Neural cell (in vitro differentiated cells): ENCODE results near the gene KIAA0753. TPM values are rescaled to one million over a fixed set of nuclear protein-coding genes. Genes with fewer than 3 reads are reported as not detected.

Experiments
- H2AFZ ChIP-seq: fragments of 200-600, 300-800 bp; sonication (generic), shearing (Covaris generic); 2 replicates; pipeline ENCODE4 v1.6.0; 2014; ENCODE audit warnings: low read depth, mild to moderate bottlenecking, antibody characterized with exemption, low read length, moderate library complexity
- H3F3A ChIP-seq: fragments of 200-600 bp; shearing (Covaris generic); 2 replicates; pipeline ENCODE4 v1.6.1; 2016; ENCODE audit warnings: mild to moderate bottlenecking, moderate library complexity, mixed read lengths, antibody characterized with exemption, low read length; ENCODE audit not compliant: insufficient read depth, poor library complexity, severe bottlenecking
- H3K27ac ChIP-seq: fragments of 200-600, 300-800 bp; sonication (generic), shearing (Covaris generic); 2 replicates; pipeline ENCODE4 v1.5.1; 2014; ENCODE audit warnings: mild to moderate bottlenecking, low read length, moderate library complexity
- H3K27me3 ChIP-seq: fragments of 300-800, 200-600 bp; sonication (generic), shearing (Covaris generic); 2 replicates; pipeline ENCODE4 v1.6.0; 2014; ENCODE audit warnings: mild to moderate bottlenecking, low read depth, low read length, moderate library complexity; ENCODE audit not compliant: insufficient read depth
- H3K36me3 ChIP-seq: fragments of 300-800, 200-600 bp; sonication (generic), shearing (Covaris generic); 2 replicates; pipeline ENCODE4 v1.5.1; 2014; ENCODE audit warnings: mild to moderate bottlenecking, antibody characterized with exemption, low read length, moderate library complexity; ENCODE audit not compliant: insufficient read depth
- H3K4me2 ChIP-seq: fragments of 300-800, 200-600 bp; sonication (generic), shearing (Covaris generic); 2 replicates; pipeline ENCODE4 v1.6.0; 2014; ENCODE audit warnings: mild to moderate bottlenecking, low read length
- H3K4me3 ChIP-seq: fragments of 300-800, 200-600 bp; sonication (generic), shearing (Covaris generic); 2 replicates; pipeline ENCODE4 v1.5.1; 2014; ENCODE audit warnings: mild to moderate bottlenecking, low read length, moderate library complexity
- H3K79me2 ChIP-seq: fragments of 200-600 bp; shearing (Covaris generic); replicated peaks from 2 replicates; pipeline ENCODE4 v1.6.0; 2014; ENCODE audit warnings: mild to moderate bottlenecking, low read length, moderate library complexity; ENCODE audit not compliant: insufficient read depth
- H3K9ac ChIP-seq: fragments of 300-800, 200-600 bp; sonication (generic), shearing (Covaris generic); 2 replicates; pipeline ENCODE4 v1.6.1; 2016; ENCODE audit warnings: mild to moderate bottlenecking, low read length, mixed read lengths
- H3K9me2 ChIP-seq: fragments of 200-600 bp; shearing (Covaris generic); 2 replicates; pipeline ENCODE4 v1.6.1; 2016; ENCODE audit warnings: mild to moderate bottlenecking, low read length, mixed read lengths; ENCODE audit not compliant: insufficient read depth
- H3K9me3 ChIP-seq: fragments of 200-600, 300-800 bp; sonication (generic), shearing (Covaris generic); 2 replicates; pipeline ENCODE4 v1.6.1; 2016; ENCODE audit warnings: mild to moderate bottlenecking, mixed run types, low read length, moderate library complexity, mixed read lengths
- H4K20me1 ChIP-seq: fragments of 200-600 bp; shearing (Covaris generic); 2 replicates; pipeline ENCODE4 v1.6.1; 2016; ENCODE audit warnings: mild to moderate bottlenecking, mixed run types; ENCODE audit not compliant: insufficient read depth
- EP300 ChIP-seq: fragments of 450-650 bp; conservative IDR thresholded peaks from 2 replicates; pipeline ENCODE4 v1.6.1; 2014; ENCODE audit warnings: antibody characterized with exemption, mild to moderate bottlenecking, moderate library complexity; ENCODE audit not compliant: poor library complexity, severe bottlenecking
- EZH2 ChIP-seq: fragments of 200-600, 300-800 bp; shearing (Covaris generic), sonication (generic); IDR thresholded peaks from 2 replicates; pipeline ENCODE4 v1.6.1; 2014; ENCODE audit warnings: antibody characterized with exemption, low read length, borderline replicate concordance, mild to moderate bottlenecking; ENCODE audit not compliant: insufficient read depth, poor library complexity, severe bottlenecking
- MXI1 ChIP-seq: fragments of 450-650 bp; conservative IDR thresholded peaks from 2 replicates; pipeline ENCODE4 v1.6.1; 2014; ENCODE audit warnings: antibody characterized with exemption, mild to moderate bottlenecking; ENCODE audit not compliant: poor library complexity, severe bottlenecking
- POLR2AphosphoS5 ChIP-seq: IDR thresholded peaks from 2 replicates; pipeline ENCODE4 v1.6.1; 2012
- RAD21 ChIP-seq: fragments of 450-650 bp; conservative IDR thresholded peaks from 2 replicates; pipeline ENCODE4 v1.6.1; 2014; ENCODE audit warnings: antibody characterized with exemption, mild to moderate bottlenecking, moderate library complexity
- SMC3 ChIP-seq: fragments of 450-650 bp; conservative IDR thresholded peaks from 2 replicates; pipeline ENCODE4 v1.6.1; 2014; ENCODE audit warnings: antibody characterized with exemption, mild to moderate bottlenecking, moderate library complexity; ENCODE audit not compliant: poor library complexity
- TAF1 ChIP-seq: IDR thresholded peaks from 2 replicates; pipeline ENCODE4 v1.6.1; 2012; ENCODE audit warnings: low read depth
- polyA plus RNA-seq: library from polyadenylated mRNA; depleted of rRNA; stranded (reverse); fragments of >200 nt; gene quantifications from 2 replicates; pipeline ENCODE4 v1.2.3, GENCODE V29; 2014
- TF ChIP-seq, protein P1 (sequence below): IDR thresholded peaks from 2 replicates; pipeline ENCODE4 v1.6.1; 2012; ENCODE audit warnings: borderline replicate concordance
- TF ChIP-seq, protein P2 (sequence below): fragments of 450-650 bp; IDR thresholded peaks from 2 replicates; pipeline ENCODE4 v1.5.1; 2014; ENCODE audit warnings: antibody characterized with exemption, mild to moderate bottlenecking, moderate library complexity; ENCODE audit not compliant: poor library complexity, severe bottlenecking

KIAA0753 gene
- polyA plus RNA-seq, 1 donor from 2014 or later: 32.3 TPM

- H3K79me2 ChIP-seq: peaks cover 32% of the 10 kb centered on the region
- no peaks in the 10 kb centered on the region for H3K36me3 ChIP-seq
- no peaks in the 10 kb centered on the region for H3K9me3 ChIP-seq
- TF ChIP-seq MXI1: no peak
- no peak for TF ChIP-seq POLR2AphosphoS5
- TF ChIP-seq, protein P1, sequence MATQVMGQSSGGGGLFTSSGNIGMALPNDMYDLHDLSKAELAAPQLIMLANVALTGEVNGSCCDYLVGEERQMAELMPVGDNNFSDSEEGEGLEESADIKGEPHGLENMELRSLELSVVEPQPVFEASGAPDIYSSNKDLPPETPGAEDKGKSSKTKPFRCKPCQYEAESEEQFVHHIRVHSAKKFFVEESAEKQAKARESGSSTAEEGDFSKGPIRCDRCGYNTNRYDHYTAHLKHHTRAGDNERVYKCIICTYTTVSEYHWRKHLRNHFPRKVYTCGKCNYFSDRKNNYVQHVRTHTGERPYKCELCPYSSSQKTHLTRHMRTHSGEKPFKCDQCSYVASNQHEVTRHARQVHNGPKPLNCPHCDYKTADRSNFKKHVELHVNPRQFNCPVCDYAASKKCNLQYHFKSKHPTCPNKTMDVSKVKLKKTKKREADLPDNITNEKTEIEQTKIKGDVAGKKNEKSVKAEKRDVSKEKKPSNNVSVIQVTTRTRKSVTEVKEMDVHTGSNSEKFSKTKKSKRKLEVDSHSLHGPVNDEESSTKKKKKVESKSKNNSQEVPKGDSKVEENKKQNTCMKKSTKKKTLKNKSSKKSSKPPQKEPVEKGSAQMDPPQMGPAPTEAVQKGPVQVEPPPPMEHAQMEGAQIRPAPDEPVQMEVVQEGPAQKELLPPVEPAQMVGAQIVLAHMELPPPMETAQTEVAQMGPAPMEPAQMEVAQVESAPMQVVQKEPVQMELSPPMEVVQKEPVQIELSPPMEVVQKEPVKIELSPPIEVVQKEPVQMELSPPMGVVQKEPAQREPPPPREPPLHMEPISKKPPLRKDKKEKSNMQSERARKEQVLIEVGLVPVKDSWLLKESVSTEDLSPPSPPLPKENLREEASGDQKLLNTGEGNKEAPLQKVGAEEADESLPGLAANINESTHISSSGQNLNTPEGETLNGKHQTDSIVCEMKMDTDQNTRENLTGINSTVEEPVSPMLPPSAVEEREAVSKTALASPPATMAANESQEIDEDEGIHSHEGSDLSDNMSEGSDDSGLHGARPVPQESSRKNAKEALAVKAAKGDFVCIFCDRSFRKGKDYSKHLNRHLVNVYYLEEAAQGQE: no peak
- TF ChIP-seq TAF1: no peak
- no peak for TF ChIP-seq EZH2
- TF ChIP-seq, protein P2, sequence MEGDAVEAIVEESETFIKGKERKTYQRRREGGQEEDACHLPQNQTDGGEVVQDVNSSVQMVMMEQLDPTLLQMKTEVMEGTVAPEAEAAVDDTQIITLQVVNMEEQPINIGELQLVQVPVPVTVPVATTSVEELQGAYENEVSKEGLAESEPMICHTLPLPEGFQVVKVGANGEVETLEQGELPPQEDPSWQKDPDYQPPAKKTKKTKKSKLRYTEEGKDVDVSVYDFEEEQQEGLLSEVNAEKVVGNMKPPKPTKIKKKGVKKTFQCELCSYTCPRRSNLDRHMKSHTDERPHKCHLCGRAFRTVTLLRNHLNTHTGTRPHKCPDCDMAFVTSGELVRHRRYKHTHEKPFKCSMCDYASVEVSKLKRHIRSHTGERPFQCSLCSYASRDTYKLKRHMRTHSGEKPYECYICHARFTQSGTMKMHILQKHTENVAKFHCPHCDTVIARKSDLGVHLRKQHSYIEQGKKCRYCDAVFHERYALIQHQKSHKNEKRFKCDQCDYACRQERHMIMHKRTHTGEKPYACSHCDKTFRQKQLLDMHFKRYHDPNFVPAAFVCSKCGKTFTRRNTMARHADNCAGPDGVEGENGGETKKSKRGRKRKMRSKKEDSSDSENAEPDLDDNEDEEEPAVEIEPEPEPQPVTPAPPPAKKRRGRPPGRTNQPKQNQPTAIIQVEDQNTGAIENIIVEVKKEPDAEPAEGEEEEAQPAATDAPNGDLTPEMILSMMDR: no peak
- no peak for TF ChIP-seq SMC3
- TF ChIP-seq EP300: no peak
- TF ChIP-seq RAD21: no peak
- H3K4me2 ChIP-seq: peak overlapping the region; percentile 95
- peak overlapping the region; percentile 95 for H3K9ac ChIP-seq
- H3K27me3 ChIP-seq: no peaks in the 10 kb centered on the region
- peak overlapping the region; percentile 90 for H3K27ac ChIP-seq
- H3F3A ChIP-seq: peaks cover 4% of the 10 kb centered on the region
- H2AFZ ChIP-seq: no peak overlapping the region
- no peaks in the 10 kb centered on the region for H3K9me2 ChIP-seq
- no peaks in the 10 kb centered on the region for H4K20me1 ChIP-seq
- peak overlapping the region; percentile 81 for H3K4me3 ChIP-seq
Measured at GRCh38 chr17:6639014-6639585, 1.4 kb downstream of the KIAA0753 start.

- Histone ChIP-seq H4K20me1 (no peaks in the 10 kb centered on the region), H3K9ac (peak overlapping the region; percentile 95)
Measured at GRCh38 chr17:6638046-6638908, 2.2 kb downstream of the KIAA0753 start.

More at GRCh38 chr17:6638046-6638908, 2.2 kb downstream of the KIAA0753 start:
- Histone ChIP-seq H3K27me3 (no peaks in the 10 kb centered on the region), H3K9me3 (no peaks in the 10 kb centered on the region), H3K36me3 (peaks cover 4% of the 10 kb centered on the region), H2AFZ (no peak overlapping the region), H3K4me2 (no peak overlapping the region), H3F3A (peaks cover 4% of the 10 kb centered on the region), H3K27ac (no peak overlapping the region), H3K79me2 (peaks cover 32% of the 10 kb centered on the region), H3K4me3 (peak overlapping the region; percentile 81), H3K9me2 (no peaks in the 10 kb centered on the region)
- no peak for TF ChIP-seq EP300
- no peak for TF ChIP-seq MXI1
- no peak for TF ChIP-seq SMC3
- no peak for TF ChIP-seq POLR2AphosphoS5
- no peak for TF ChIP-seq TAF1
- TF ChIP-seq, protein P1: no peak
- no peak for TF ChIP-seq RAD21
- TF ChIP-seq EZH2: no peak
- TF ChIP-seq, protein P2: no peak
